Nucleus accumbens (tissue), 56 donors: ENCODE measurements around the gene PRDM16.
"Not testable (repeated sequence)": the region's sequence is repeated elsewhere in the genome, so short reads cannot be mapped to it uniquely, and the experiment has no call there.

Experiments used
- DNase-seq, 56 donors: peaks; one replicate each; lab custom pipeline; 2025; lab: John Stamatoyannopoulos, UW

The PRDM16 gene

GRCh38 chr1:3151456-3151855 lies 82.5 kb downstream of the PRDM16 start:
- peak in 1 of 56 donors; percentile 30 for DNase-seq

GRCh38 chr1:3152143-3152542 lies 83.1 kb downstream of the PRDM16 start:
- DNase-seq, result no peak

GRCh38 chr1:3153197-3153596 lies 84.2 kb downstream of the PRDM16 start:
- no peak for DNase-seq

GRCh38 chr1:3153902-3154795 lies 85.1 kb downstream of the PRDM16 start:
- no peak for DNase-seq

- peak in 3 of 56 donors; percentile 29 to 47 (median 29) for DNase-seq
These were observed 86.3 kb downstream of the PRDM16 start for GRCh38 chr1:3155056-3155925.

GRCh38 chr1:3155926-3156220 lies 86.9 kb downstream of the PRDM16 start:
- DNase-seq, result no peak

- DNase-seq, result peak in 8 of 56 donors; percentile 29 to 48 (median 44)
These were observed 87.9 kb downstream of the PRDM16 start for GRCh38 chr1:3156936-3157335.

GRCh38 chr1:3158347-3158746 lies 89.3 kb downstream of the PRDM16 start:
- no peak for DNase-seq

GRCh38 chr1:3159121-3159520 lies 90.1 kb downstream of the PRDM16 start:
- no peak for DNase-seq

GRCh38 chr1:3159996-3160395 lies 91.0 kb downstream of the PRDM16 start:
- no peak for DNase-seq

GRCh38 chr1:3160647-3161145 lies 91.7 kb downstream of the PRDM16 start:
- no peak for DNase-seq

GRCh38 chr1:3161176-3161840 lies 92.3 kb downstream of the PRDM16 start:
- DNase-seq, result peak in 48 of 56 donors; percentile 18 to 86 (median 57)

GRCh38 chr1:3162322-3162882 lies 93.4 kb downstream of the PRDM16 start:
- no peak for DNase-seq

GRCh38 chr1:3163356-3163755 lies 94.4 kb downstream of the PRDM16 start:
- no peak for DNase-seq

- no peak for DNase-seq
These were observed 95.7 kb downstream of the PRDM16 start for GRCh38 chr1:3164671-3165070.

GRCh38 chr1:3165189-3165588 lies 96.2 kb downstream of the PRDM16 start:
- DNase-seq, result not testable (repeated sequence)

GRCh38 chr1:3166206-3166918 lies 97.4 kb downstream of the PRDM16 start:
- no peak for DNase-seq

GRCh38 chr1:3167255-3167654 lies 98.3 kb downstream of the PRDM16 start:
- no peak for DNase-seq

- no peak for DNase-seq
These were observed 99.7 kb downstream of the PRDM16 start for GRCh38 chr1:3168678-3169077.
